Adrenal gland (tissue), 5 donors: Measurements from ENCODE around the gene CISTR.

Experiments
- POLR2A ChIP-seq, 2 donors: fragments of 450-650 bp; IDR thresholded peaks; one replicate each; pipeline ENCODE4 v1.6.1; 2017; ENCODE audit warnings: antibody characterized with exemption in 2 of 2, mild to moderate bottlenecking in 2 of 2, moderate library complexity in 1 of 2
- TF ChIP-seq, protein P1 (sequence below), 6 experiments: fragments of 450-650 bp in 4 of 6; fragments of 200-600 bp in 2 of 6; sonication (generic) in 1 of 6; IDR thresholded peaks; 1 replicate in 5 of 6; 2 replicates in 1 of 6; pipeline versions ENCODE4 v1.5.1 to v1.8.0; 2016 to 2021; ENCODE audit warnings: antibody characterized with exemption in 6 of 6, mild to moderate bottlenecking in 2 of 6, moderate library complexity in 1 of 6
- donor health status: DM: no; HTN: no; CAD: no.

DNA sequence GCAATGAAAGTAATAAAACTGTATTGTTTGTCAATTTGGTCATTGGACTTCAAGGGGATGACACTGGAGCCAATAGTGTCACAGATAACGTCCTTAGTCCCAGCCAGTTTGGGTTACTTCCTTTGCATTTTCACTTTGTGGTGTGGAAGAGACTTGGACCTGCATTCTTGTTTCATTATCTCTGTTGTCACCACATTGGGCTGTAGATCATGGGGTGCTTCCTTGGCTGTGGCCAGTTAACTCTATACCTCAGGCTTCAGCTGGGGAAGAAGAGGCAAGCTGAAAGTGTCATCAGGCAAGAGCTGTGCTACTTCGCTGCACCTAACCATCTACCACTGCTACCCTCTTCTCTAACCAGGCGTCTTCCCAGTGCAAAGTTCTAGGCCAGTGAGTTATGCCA, 15.1 kb upstream of the CISTR start:
- TF ChIP-seq, protein P1, sequence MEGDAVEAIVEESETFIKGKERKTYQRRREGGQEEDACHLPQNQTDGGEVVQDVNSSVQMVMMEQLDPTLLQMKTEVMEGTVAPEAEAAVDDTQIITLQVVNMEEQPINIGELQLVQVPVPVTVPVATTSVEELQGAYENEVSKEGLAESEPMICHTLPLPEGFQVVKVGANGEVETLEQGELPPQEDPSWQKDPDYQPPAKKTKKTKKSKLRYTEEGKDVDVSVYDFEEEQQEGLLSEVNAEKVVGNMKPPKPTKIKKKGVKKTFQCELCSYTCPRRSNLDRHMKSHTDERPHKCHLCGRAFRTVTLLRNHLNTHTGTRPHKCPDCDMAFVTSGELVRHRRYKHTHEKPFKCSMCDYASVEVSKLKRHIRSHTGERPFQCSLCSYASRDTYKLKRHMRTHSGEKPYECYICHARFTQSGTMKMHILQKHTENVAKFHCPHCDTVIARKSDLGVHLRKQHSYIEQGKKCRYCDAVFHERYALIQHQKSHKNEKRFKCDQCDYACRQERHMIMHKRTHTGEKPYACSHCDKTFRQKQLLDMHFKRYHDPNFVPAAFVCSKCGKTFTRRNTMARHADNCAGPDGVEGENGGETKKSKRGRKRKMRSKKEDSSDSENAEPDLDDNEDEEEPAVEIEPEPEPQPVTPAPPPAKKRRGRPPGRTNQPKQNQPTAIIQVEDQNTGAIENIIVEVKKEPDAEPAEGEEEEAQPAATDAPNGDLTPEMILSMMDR (IDR thresholded peaks at IDR 0.05): no peak
- TF ChIP-seq POLR2A (IDR thresholded peaks at IDR 0.05): no peak
